Measurements from ENCODE around the gene TMEM30B.

DNA sequence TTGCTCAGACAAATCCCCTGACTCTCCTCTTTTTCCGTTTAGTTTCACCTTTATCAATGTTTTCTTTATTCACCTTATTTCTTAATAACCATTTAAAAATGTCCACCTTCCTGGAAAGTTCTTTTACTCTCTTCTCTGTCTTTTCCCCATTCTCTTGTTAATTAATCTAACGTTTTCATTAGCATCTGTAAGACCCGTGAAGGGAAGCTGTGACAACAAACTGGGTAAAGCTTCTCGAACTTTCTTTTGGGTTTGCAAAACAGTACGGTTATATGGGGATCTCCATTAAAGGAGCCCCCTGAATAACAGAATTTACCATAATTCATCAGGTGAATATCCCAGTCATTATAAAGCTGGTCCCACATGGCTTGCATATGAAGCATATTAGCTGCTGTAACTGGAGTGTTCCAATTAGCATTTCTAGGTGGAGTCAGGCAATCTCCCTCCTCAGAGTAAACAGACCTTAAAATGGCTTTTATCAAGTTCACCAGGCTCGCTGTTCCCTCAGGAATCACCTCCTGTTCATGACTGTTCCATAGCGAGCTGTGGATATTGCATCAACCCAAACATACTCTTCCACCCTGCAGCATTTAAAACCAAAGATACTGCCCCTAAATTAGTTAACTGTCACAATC is 42.4 kb downstream of the TMEM30B start:
- TF ChIP-seq CTCF (IDR thresholded peaks at IDR 0.05) = no peak
- TF ChIP-seq POLR2AphosphoS5 (IDR thresholded peaks at IDR 0.05) = no peak

Data from prostate gland (tissue), 2 donors.